SH-SY5Y (cell line): Measurements from ENCODE around the gene BRD3.

Source experiments
- GATA2 ChIP-seq: IDR thresholded peaks from 2 replicates; pipeline ENCODE4 v1.6.1; 2011; ENCODE audit warnings: mild to moderate bottlenecking, low read depth, low read length
- GATA3 ChIP-seq: IDR thresholded peaks from 2 replicates; pipeline ENCODE4 v1.6.1; 2011; ENCODE audit warnings: low read depth, mild to moderate bottlenecking, low read length, moderate library complexity

GRCh38 chr9:134046894-134047681 lies 20.7 kb downstream of the BRD3 start:
- TF ChIP-seq GATA3 (no peak), GATA2 (no peak)
